K562 treated with DMSO at 1 percent for 12 hours (cell line): ENCODE measurements around the gene ELL. TPM values are rescaled to one million over a fixed set of nuclear protein-coding genes. Genes with fewer than 3 reads are reported as not detected.

Experiments
- total RNA-seq: library from RNA; unstranded; fragments of 300-600 nt; gene quantifications from 2 replicates; pipeline ENCODE4 v1.2.3, GENCODE V29; 2022; ENCODE audit not compliant: insufficient read depth

The ELL gene
- 8.9 and 15.6 TPM in 2 replicates for total RNA-seq

GRCh38 chr19:18521692-18522123 lies at the start of gene ELL:
TSS of gene ELL (minus strand) at chr19:18522070. CDS start at chr19:18522055, 15 bp downstream.

DNA sequence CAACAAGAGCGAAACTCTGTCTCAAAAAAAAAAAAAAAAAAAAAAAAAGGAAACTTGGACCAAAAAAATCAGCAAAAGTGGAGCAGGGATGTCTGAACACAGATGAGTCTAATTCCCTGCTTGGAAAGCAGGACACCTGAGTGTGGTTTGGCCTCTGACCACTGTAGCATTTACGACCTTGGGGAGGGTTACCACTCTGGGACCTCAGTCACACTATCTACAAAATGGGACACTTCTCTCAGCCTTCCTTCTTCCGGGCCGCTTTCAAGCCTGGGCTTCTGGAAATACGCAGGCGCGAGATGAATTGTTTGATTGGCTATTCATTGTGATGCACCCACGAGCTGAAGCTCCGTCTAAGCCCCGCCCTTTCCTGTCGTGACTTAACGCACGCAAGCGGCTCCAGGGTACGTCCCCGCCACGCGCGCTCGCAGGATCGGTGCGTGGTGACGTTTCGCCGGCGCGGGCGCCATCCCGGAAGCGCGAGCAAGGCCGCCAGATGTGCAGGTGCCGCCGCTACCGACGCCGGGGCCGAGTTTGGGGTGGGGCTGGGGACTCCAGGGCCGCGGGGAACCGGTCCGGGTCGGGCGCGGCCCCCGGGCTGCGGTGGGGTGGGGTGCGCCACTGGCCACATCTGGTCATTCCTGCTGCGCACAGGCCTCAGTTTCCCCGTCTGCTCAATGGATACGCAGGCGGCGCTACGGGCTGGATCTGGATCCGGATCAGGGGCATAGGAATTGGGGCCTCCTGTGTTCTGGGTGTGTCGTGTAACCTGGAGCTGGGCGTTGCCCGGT lies 35.7 kb upstream of the ELL start, which contains the start of gene KXD1:
Gene KXD1 (plus strand): TSS at position 460 of the 791 bp plus-strand sequence. CDS start 4,187 bp downstream, outside the sequence.

GRCh38 chr19:18542941-18543813 lies 21.3 kb upstream of the ELL start, which contains the start of gene FKBP8:
TSS of gene FKBP8 (minus strand) at chr19:18543573. CDS start at chr19:18541970, 1,603 bp downstream.

GRCh38 chr19:18437491-18438330 lies 84.2 kb downstream of the ELL start, which contains the start of gene ISYNA1:
TSS of gene ISYNA1 (minus strand) at chr19:18438133. CDS start at chr19:18437979, 154 bp downstream.

DNA sequence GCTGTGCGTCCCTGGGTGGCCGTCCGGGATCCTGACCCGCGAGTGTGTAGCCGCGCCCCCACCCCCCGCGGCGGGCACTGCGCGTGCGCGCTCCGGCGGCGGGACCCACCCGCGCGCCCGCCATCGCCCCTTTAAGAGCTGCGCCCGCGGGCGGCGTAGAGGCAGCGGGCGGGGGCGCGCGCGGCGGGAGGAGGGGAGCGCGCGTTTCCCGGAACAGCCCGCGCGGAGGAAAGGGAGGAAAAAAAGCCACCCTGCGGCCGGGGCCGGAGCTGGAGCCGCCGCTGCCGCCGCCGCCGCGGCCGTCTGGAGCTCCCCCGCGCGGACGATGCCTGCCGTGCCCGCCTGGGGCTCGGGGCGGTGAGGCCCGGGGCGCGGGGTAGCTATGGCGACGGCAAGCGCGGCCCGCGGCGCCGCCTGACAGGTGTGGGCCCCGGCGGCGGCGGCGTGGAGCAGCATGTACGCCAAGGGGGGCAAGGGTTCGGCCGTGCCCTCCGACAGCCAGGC lies 102.6 kb downstream of the ELL start, which contains the start of gene SSBP4:
Gene SSBP4 (plus strand): TSS at position 204 of the 504 bp plus-strand sequence. CDS start 251 bp downstream, at position 455.

GRCh38 chr19:18397242-18398202 lies 124.3 kb downstream of the ELL start, which contains the start of gene LRRC25:
TSS of gene LRRC25 (minus strand) at chr19:18397622. CDS start at chr19:18396963, 659 bp downstream.

Other genes starting within 250 kb of the ELL start
- 1.1 and 1.6 TPM in 2 replicates for gene IQCN, start 247.6 kb downstream of the ELL start, total RNA-seq
- gene JUND, start 240.4 kb downstream of the ELL start, total RNA-seq = 223 and 258 TPM in 2 replicates
- 274 and 320 TPM in 2 replicates for gene LSM4, start 199.0 kb downstream of the ELL start, total RNA-seq
- 29.5 and 31.0 TPM in 2 replicates for gene PGPEP1, start 181.5 kb downstream of the ELL start, total RNA-seq
- 360 and 415 TPM in 2 replicates for gene GDF15, start 135.9 kb downstream of the ELL start, total RNA-seq
- gene LRRC25, start 124.4 kb downstream of the ELL start, total RNA-seq = 3.1 and 3.3 TPM in 2 replicates
- 103 and 117 TPM in 2 replicates for gene SSBP4, start 102.7 kb downstream of the ELL start, total RNA-seq
- gene ISYNA1, start 83.9 kb downstream of the ELL start, total RNA-seq = 221 and 238 TPM in 2 replicates
- 233 and 342 TPM in 2 replicates for gene FKBP8, start 21.5 kb upstream of the ELL start, total RNA-seq
- 129 and 146 TPM in 2 replicates for gene KXD1, start 35.8 kb upstream of the ELL start, total RNA-seq
- 2,712 and 3,383 TPM in 2 replicates for gene UBA52, start 49.8 kb upstream of the ELL start, total RNA-seq
- gene REX1BD, start 66.7 kb upstream of the ELL start, total RNA-seq = 74.6 and 112 TPM in 2 replicates
- 3.0 and 3.1 TPM in 2 replicates for gene CRLF1, start 84.7 kb upstream of the ELL start, total RNA-seq
- 0.74 TPM in 1 of 2 replicates, not detected in the other for gene TMEM59L, start 90.8 kb upstream of the ELL start, total RNA-seq
- gene KLHL26, start 115.0 kb upstream of the ELL start, total RNA-seq = 9.6 and 12.1 TPM in 2 replicates
- gene CRTC1, start 161.6 kb upstream of the ELL start, total RNA-seq = 11.3 and 15.6 TPM in 2 replicates